ENCODE measurements around the gene ELAC2. TPM values are rescaled to one million over a fixed set of nuclear protein-coding genes. Genes with fewer than 3 reads are reported as not detected.

ELAC2 gene
- total RNA-seq, 1 donor from 2014 or later, result 43.1 TPM

DNA sequence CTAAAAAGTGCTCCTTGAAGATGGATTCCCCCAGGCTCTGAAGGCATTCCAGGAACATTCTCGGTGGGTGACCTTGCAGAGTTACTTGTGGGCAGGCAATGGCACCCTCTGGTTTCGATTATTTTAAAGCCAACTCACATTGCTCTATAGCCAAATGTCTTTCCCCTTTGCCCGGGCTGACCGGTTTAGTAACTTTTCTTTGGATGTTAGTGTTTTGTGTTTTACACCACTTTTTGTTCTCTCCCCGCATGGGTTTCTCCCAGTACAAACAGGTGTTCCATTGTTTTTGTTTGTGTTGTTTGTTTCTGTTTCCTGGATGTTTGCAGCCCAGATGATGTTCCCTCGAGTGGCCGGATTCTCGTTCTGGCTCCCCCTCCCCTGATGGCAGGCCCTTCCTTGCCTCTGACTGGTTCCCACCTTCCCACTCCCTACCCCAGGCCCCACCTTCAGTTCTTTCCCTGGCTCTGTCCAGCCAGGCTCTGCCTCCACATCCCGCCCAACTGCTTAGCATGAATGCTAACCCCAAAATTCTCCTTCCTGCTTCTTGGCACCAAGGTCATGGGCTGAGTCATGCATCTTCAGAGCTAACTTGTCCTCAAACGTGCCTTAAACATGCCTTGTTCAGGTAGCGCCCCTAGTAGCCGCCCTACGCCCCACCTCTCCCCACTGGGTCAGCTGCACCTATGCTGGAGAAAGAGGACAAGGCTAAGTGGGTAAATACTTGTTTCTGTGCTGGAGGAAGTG, 40.6 kb downstream of the ELAC2 start:
- TF ChIP-seq, protein P1, sequence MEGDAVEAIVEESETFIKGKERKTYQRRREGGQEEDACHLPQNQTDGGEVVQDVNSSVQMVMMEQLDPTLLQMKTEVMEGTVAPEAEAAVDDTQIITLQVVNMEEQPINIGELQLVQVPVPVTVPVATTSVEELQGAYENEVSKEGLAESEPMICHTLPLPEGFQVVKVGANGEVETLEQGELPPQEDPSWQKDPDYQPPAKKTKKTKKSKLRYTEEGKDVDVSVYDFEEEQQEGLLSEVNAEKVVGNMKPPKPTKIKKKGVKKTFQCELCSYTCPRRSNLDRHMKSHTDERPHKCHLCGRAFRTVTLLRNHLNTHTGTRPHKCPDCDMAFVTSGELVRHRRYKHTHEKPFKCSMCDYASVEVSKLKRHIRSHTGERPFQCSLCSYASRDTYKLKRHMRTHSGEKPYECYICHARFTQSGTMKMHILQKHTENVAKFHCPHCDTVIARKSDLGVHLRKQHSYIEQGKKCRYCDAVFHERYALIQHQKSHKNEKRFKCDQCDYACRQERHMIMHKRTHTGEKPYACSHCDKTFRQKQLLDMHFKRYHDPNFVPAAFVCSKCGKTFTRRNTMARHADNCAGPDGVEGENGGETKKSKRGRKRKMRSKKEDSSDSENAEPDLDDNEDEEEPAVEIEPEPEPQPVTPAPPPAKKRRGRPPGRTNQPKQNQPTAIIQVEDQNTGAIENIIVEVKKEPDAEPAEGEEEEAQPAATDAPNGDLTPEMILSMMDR (IDR thresholded peaks at IDR 0.05), result no peak
- DNase-seq (ENCODE audit: low spot score), result no peak
- no peaks in the 10 kb centered on the region for H3K27me3 Mint-ChIP-seq (ENCODE audit: low read depth)
- no peaks in the 10 kb centered on the region for H3K36me3 Mint-ChIP-seq (ENCODE audit: low read depth)
- peaks cover 13% of the 10 kb centered on the region for H3K4me1 Mint-ChIP-seq (ENCODE audit: low read depth)
- no peak overlapping the region for H3K4me3 Mint-ChIP-seq (ENCODE audit: unreplicated experiment)
- H3K9me3 Mint-ChIP-seq (ENCODE audit: low read depth), result no peaks in the 10 kb centered on the region
- H3K27ac Mint-ChIP-seq (ENCODE audit: unreplicated experiment), result no peak overlapping the region

DNA sequence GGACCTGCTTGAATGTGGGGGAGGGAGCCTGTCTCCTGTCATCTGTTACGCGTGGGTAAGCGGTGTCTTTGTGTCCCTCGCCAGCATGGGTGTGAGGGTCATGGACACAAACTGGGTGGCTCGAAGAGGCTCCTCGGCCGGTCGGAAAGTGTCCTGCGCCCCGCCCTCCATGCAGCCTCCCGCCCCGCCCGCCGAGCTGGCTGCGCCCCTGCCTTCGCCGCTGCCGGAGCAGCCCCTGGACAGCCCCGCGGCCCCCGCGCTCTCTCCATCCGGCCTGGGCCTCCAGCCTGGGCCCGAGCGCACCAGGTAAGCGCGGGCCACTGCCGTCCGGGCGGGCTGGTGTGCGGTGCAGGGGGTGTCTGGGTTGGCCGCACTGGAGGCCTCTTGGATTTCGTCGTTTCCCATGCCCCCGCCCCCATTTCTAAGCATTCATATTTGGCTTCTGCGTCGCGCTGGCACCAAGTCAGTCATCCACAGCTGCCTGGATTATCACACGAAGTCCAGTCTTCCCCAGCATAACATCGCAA, 43.8 kb downstream of the ELAC2 start:
- H3K9me3 Mint-ChIP-seq (ENCODE audit: low read depth), result no peaks in the 10 kb centered on the region
- no peak overlapping the region for H3K27ac Mint-ChIP-seq (ENCODE audit: unreplicated experiment)
- no peaks in the 10 kb centered on the region for H3K36me3 Mint-ChIP-seq (ENCODE audit: low read depth)
- H3K4me1 Mint-ChIP-seq (ENCODE audit: low read depth), result peaks cover 13% of the 10 kb centered on the region
- TF ChIP-seq, protein P1 (IDR thresholded peaks at IDR 0.05), result no peak
- peak overlapping the region; percentile 66 for H3K4me3 Mint-ChIP-seq (ENCODE audit: unreplicated experiment)
- no peak for DNase-seq (ENCODE audit: low spot score)
- H3K27me3 Mint-ChIP-seq (ENCODE audit: low read depth), result no peaks in the 10 kb centered on the region

DNA sequence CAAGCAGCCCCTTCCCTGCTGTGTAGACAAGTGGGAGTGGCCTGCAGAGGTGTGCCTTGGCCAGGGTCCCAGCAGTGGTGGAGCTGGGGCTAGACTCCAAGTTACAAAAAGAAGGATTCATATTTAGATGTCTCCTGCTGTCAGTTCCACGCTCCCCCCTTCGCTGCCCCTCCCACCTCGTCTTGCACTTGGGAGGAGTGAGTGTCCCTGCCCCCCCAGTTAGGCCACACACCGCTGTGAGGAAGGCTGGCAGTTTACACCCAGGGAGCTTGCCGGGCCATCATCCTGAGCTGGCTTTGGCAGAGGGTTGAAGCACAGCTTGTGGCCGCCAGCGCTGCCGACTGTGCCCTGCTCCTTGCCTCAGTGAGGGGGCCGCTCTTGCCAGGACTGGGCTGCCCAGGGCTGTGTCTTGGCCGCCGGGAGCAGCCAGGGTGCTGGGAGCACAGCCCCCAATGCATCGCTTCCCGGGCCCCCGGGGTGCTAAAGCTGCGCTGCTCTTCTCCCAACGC, 44.3 kb downstream of the ELAC2 start:
- Mint-ChIP-seq H3K36me3 (ENCODE audit: low read depth) (no peaks in the 10 kb centered on the region), H3K4me1 (ENCODE audit: low read depth) (peaks cover 13% of the 10 kb centered on the region), H3K4me3 (ENCODE audit: unreplicated experiment) (peak overlapping the region; percentile 66)

DNA sequence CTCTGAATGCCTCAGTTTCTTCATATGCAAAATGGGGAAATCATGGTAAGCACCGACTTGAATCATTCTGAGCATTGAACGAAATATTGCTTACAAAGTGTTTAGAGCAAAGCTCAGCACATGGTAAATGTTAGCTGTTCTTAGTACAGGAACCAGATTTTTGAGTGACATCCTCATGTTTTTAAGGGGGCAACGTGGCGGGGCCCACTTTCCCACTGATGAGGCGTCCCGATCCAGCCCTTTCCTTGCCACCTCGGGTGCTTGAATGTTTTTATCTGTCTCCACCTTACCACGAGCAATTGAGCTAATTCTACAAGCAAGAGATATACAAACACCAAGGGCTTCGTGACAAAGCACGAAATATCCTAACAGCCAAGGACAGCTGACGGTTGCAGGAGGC, 49.9 kb downstream of the ELAC2 start:
- no peaks in the 10 kb centered on the region for H3K27me3 Mint-ChIP-seq (ENCODE audit: low read depth)
- no peaks in the 10 kb centered on the region for H3K9me3 Mint-ChIP-seq (ENCODE audit: low read depth)
- no peaks in the 10 kb centered on the region for H3K36me3 Mint-ChIP-seq (ENCODE audit: low read depth)
- no peak for DNase-seq (ENCODE audit: low spot score)
- TF ChIP-seq, protein P1 (IDR thresholded peaks at IDR 0.05), result no peak
- no peak overlapping the region for H3K4me3 Mint-ChIP-seq (ENCODE audit: unreplicated experiment)
- no peak overlapping the region for H3K27ac Mint-ChIP-seq (ENCODE audit: unreplicated experiment)
- H3K4me1 Mint-ChIP-seq (ENCODE audit: low read depth), result no peaks in the 10 kb centered on the region

More for the DNA sequence above, 44.3 kb downstream of the ELAC2 start:
- Mint-ChIP-seq H3K27me3 (ENCODE audit: low read depth) (no peaks in the 10 kb centered on the region), H3K9me3 (ENCODE audit: low read depth) (no peaks in the 10 kb centered on the region), H3K27ac (ENCODE audit: unreplicated experiment) (no peak overlapping the region)
- TF ChIP-seq, protein P1 (IDR thresholded peaks at IDR 0.05), result no peak
- DNase-seq (ENCODE audit: low spot score), result no peak

DNA sequence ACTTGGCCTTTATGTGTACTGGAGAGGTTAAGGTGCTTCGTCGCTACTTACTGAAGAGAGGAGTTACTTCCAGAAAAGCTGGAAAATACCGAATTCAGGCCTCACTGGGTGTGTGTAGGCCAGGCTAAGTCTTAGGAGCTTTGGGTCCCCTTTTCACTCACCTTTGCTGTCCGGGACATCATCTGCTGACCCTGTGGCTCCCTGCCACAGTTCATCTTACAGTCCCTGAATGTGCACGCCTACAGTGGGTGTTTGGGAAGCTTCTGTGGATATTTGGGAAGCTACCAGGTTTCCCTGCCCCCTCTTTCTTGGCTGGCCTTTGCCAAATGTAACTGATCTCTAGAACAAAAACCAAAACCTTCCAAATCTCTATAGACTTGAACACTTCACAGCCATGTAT, 51.4 kb downstream of the ELAC2 start:
- Mint-ChIP-seq H3K9me3 (ENCODE audit: low read depth) (no peaks in the 10 kb centered on the region), H3K4me1 (ENCODE audit: low read depth) (no peaks in the 10 kb centered on the region), H3K27me3 (ENCODE audit: low read depth) (no peaks in the 10 kb centered on the region), H3K27ac (ENCODE audit: unreplicated experiment) (no peak overlapping the region), H3K4me3 (ENCODE audit: unreplicated experiment) (no peak overlapping the region), H3K36me3 (ENCODE audit: low read depth) (no peaks in the 10 kb centered on the region)
- TF ChIP-seq, protein P1 (IDR thresholded peaks at IDR 0.05), result no peak
- DNase-seq (ENCODE audit: low spot score), result no peak

Data from chondrocyte (in vitro differentiated cells).